Measurements from ENCODE around the gene HARBI1.

HARBI1 gene

DNA sequence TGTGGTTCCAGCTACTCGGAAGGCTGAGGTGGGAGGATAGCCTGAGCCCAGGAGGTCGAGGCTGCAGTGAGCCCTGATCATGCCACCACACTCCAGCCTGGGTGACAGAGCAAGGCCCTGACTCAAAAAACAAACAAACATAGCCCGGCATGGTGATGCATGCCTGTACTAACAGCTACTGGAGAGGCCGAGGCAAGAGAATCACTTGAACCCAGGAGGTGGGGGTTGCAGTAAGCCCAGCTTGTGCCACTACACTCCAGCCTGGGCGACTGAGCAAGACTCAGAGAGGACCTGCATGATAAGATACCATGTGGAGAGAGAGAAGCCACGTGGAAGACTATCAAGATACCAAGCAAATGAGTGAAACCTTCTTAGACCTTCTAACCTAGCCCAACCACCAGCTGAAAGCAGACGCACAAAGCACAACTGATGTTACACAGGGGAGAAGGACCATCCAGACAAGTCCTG is 59.3 kb downstream of the HARBI1 start:
- H3K27ac ChIP-seq (ENCODE audit: insufficient read depth, low read length, poor library complexity, severe bottlenecking), result no peak overlapping the region
- no peaks in the 10 kb centered on the region for H3K9me3 ChIP-seq (ENCODE audit: control insufficient read depth, low read length)
- peaks cover 18% of the 10 kb centered on the region for H3K4me1 ChIP-seq (ENCODE audit: control insufficient read depth, insufficient read depth, low read length, poor library complexity, severe bottlenecking)
- H3K36me3 ChIP-seq (ENCODE audit: control insufficient read depth, insufficient read depth, low read length), result no peaks in the 10 kb centered on the region
- no peaks in the 10 kb centered on the region for H3K27me3 ChIP-seq (replicated peaks; ENCODE audit: control insufficient read depth, insufficient read depth, low read length, poor library complexity, severe bottlenecking)
- DNase-seq, result no peak
- no peak overlapping the region for H3K4me3 ChIP-seq (ENCODE audit: insufficient read depth, low read depth, low read length, poor library complexity, severe bottlenecking)

DNA sequence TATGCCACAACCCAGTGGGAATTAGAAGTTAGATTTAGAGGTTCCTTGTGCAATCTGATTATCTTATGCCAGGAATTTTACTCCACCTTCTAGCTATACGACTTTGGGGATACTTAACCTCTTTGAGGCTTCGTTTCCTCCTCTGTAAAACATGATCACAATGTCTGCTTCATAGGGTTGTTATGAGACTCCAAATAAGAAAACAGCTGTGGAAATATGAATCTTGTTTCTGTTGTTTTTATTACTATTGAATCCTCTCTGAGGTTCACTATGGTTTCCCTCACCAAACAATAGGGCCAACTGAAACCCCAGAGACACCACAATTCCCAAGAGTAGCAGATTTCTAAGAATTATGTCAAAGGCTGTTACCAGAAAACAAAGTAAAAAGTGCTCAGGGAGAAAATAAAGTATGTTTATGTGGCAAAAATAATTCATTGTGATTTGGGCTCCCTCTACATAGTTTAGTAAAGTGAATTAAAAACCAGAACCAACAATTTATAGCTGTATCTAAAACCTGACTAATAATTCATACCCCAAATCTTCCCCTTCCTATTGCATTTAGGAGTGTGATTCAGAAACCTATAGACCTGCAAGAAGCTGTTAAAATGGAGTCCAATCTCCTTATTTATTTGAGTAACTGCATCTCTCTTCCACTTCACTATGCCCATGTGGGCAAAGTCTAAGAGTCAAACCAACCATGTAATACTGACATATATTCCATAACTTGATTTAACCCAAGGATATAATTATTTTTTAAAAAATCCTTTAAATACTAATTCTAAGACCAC is 61.6 kb downstream of the HARBI1 start:
- Histone ChIP-seq H3K27me3 (replicated peaks; ENCODE audit: control insufficient read depth, insufficient read depth, low read length, poor library complexity, severe bottlenecking) (no peaks in the 10 kb centered on the region), H3K27ac (ENCODE audit: insufficient read depth, low read length, poor library complexity, severe bottlenecking) (no peak overlapping the region), H3K4me3 (ENCODE audit: insufficient read depth, low read depth, low read length, poor library complexity, severe bottlenecking) (no peak overlapping the region), H3K36me3 (ENCODE audit: control insufficient read depth, insufficient read depth, low read length) (no peaks in the 10 kb centered on the region), H3K4me1 (ENCODE audit: control insufficient read depth, insufficient read depth, low read length, poor library complexity, severe bottlenecking) (peaks cover 10% of the 10 kb centered on the region), H3K9me3 (ENCODE audit: control insufficient read depth, low read length) (no peaks in the 10 kb centered on the region)
- DNase-seq, result no peak

DNA sequence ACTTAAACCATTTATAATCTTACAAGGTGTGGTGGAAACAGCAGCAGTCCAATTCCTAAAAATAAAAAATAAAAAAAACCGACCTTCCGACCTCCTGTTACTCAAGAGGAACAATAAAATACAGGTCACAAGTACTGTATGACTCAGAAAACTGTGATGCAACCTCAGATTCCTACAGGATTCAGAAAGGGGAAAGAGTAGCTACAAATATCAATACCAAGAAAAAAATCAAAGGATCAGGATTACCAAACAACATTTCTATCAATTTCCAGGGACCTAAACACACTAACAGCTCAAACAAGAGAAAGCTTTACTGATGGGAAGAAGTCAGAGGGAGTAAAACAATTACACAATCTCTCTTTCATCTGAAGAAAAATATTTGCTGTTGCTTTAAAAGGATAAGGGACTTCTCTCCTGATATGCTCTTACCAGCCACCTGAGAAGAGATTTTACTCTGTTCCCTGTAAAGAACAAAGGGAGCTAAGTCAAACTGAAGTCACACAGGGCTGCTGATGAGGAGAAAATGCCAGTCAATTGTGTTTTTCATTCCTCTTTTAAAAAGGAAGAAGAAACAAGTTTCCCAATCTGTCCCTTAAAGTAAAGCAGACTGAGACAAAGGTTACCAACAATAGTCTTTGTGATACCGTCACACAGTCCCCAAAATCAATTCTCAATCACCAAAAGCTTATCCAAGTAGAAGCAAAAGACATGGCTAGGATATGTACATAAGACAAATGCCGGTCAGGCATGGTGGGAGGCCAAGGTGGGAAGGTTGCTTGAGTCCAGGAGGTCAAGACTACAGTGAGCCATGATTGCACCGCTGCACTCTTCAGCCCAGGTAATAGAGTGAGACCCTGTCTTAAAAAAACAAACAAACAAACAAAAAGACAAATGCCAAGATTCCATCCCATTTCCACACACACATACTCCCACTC is 62.5 kb downstream of the HARBI1 start:
- Histone ChIP-seq H3K9me3 (ENCODE audit: control insufficient read depth, low read length) (no peaks in the 10 kb centered on the region), H3K27ac (ENCODE audit: insufficient read depth, low read length, poor library complexity, severe bottlenecking) (no peak overlapping the region), H3K36me3 (ENCODE audit: control insufficient read depth, insufficient read depth, low read length) (no peaks in the 10 kb centered on the region), H3K4me1 (ENCODE audit: control insufficient read depth, insufficient read depth, low read length, poor library complexity, severe bottlenecking) (peaks cover 10% of the 10 kb centered on the region), H3K27me3 (replicated peaks; ENCODE audit: control insufficient read depth, insufficient read depth, low read length, poor library complexity, severe bottlenecking) (no peaks in the 10 kb centered on the region), H3K4me3 (ENCODE audit: insufficient read depth, low read depth, low read length, poor library complexity, severe bottlenecking) (no peak overlapping the region)
- no peak for DNase-seq

DNA sequence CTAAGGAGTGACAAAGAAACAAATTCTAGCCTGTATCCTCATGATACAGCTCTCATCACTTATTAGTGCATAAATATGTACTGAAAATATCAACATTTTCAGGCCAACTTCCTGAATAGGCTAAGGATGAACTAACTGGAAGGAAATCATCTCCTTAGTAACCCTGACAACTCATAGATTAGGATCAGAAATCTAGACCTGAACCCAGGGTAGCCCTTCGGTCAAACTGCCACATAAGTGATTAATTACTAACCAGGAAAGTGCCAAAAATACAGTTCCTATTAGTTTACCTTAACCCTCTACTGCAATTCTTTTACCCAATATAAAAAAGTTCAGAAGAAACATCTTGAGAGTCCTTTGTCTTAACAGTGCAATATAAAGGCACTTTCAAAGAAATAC is 63.2 kb downstream of the HARBI1 start:
- H3K27me3 ChIP-seq (replicated peaks; ENCODE audit: control insufficient read depth, insufficient read depth, low read length, poor library complexity, severe bottlenecking), result no peaks in the 10 kb centered on the region
- no peak for DNase-seq
- no peaks in the 10 kb centered on the region for H3K9me3 ChIP-seq (ENCODE audit: control insufficient read depth, low read length)
- H3K4me1 ChIP-seq (ENCODE audit: control insufficient read depth, insufficient read depth, low read length, poor library complexity, severe bottlenecking), result peaks cover 10% of the 10 kb centered on the region
- no peaks in the 10 kb centered on the region for H3K36me3 ChIP-seq (ENCODE audit: control insufficient read depth, insufficient read depth, low read length)
- no peak overlapping the region for H3K4me3 ChIP-seq (ENCODE audit: insufficient read depth, low read depth, low read length, poor library complexity, severe bottlenecking)
- no peak overlapping the region for H3K27ac ChIP-seq (ENCODE audit: insufficient read depth, low read length, poor library complexity, severe bottlenecking)

All from effector memory CD4-positive, alpha-beta T cell (primary cell).